WTC11 (cell line): ENCODE results near the gene LRRC9. TPM values are rescaled to one million over a fixed set of nuclear protein-coding genes. Genes with fewer than 3 reads are reported as not detected.

Source experiments
- ATAC-seq: fragments of 200-7000 bp; cut with Tn5 transposase; 2 replicates; pipeline ENCODE4 v1.10.0; 2021; ENCODE audit warnings: mild to moderate bottlenecking, moderate library complexity
- CTCF ChIA-PET: fragments of 300-600 bp; sonication (Branson Sonifier 250); formaldehyde crosslinking; loops from one replicate; lab custom pipeline; 2021; ENCODE audit warnings: antibody characterized with exemption; lab: Charles Lee
- POLR2A ChIA-PET: fragments of 350-600 bp; sonication (Branson Sonifier 250); formaldehyde crosslinking; loops from one replicate; lab custom pipeline; 2021; ENCODE audit warnings: antibody characterized with exemption; lab: Charles Lee
- DNase-seq: peaks from one replicate; pipeline ENCODE4 v3.0.0; 2021; ENCODE audit warnings: low spot score
- H3K27ac Mint-ChIP-seq: 2 replicates; pipeline ENCODE4 v1.8.0; 2021; ENCODE audit warnings: mixed read lengths
- H3K27me3 Mint-ChIP-seq: 2 replicates; pipeline ENCODE4 v1.8.0; 2021; ENCODE audit warnings: low read depth, mild to moderate bottlenecking, moderate library complexity, mixed read lengths
- H3K36me3 Mint-ChIP-seq: 2 replicates; pipeline ENCODE4 v1.8.0; 2021; ENCODE audit warnings: mixed read lengths
- H3K4me1 Mint-ChIP-seq: 2 replicates; pipeline ENCODE4 v1.8.0; 2022; ENCODE audit warnings: mixed read lengths
- H3K4me3 Mint-ChIP-seq: 2 replicates; pipeline ENCODE4 v1.8.0; 2021; ENCODE audit warnings: mild to moderate bottlenecking, moderate library complexity, mixed read lengths
- H3K9me3 Mint-ChIP-seq: 2 replicates; pipeline ENCODE4 v1.8.0; 2021; ENCODE audit warnings: mixed read lengths
- AR ChIP-seq: fragments of 250-450 bp; sonication (Bioruptor Pico); IDR thresholded peaks from 2 replicates; pipeline ENCODE4 v1.9.0; 2021; ENCODE audit warnings: mild to moderate bottlenecking
- CBFB ChIP-seq: sonication (generic); formaldehyde crosslinking; IDR thresholded peaks from 2 replicates; pipeline ENCODE4 v1.8.1; 2022; ENCODE audit warnings: mild to moderate bottlenecking, low read depth, missing genetic modification reagents
- CREM ChIP-seq: sonication (generic); formaldehyde crosslinking; IDR thresholded peaks from 2 replicates; pipeline ENCODE4 v1.8.1; 2022; ENCODE audit warnings: mild to moderate bottlenecking, missing genetic modification reagents, moderate library complexity
- E2F1 ChIP-seq: sonication (generic); formaldehyde crosslinking; IDR thresholded peaks from 2 replicates; pipeline ENCODE4 v1.8.0; 2022; ENCODE audit warnings: mild to moderate bottlenecking, missing genetic modification reagents
- ESRRA ChIP-seq: sonication (generic); formaldehyde crosslinking; IDR thresholded peaks from 2 replicates; pipeline ENCODE4 v1.8.1; 2022; ENCODE audit warnings: mild to moderate bottlenecking, missing genetic modification reagents, borderline replicate concordance
- FOXK1 ChIP-seq: sonication (generic); formaldehyde crosslinking; IDR thresholded peaks from 2 replicates; pipeline ENCODE4 v1.8.0; 2022; ENCODE audit warnings: mild to moderate bottlenecking, moderate library complexity, missing genetic modification reagents
- RELA ChIP-seq: sonication (generic); formaldehyde crosslinking; IDR thresholded peaks from 2 replicates; pipeline ENCODE4 v1.8.1; 2022; ENCODE audit warnings: missing genetic modification reagents, mild to moderate bottlenecking, borderline replicate concordance
- USF2 ChIP-seq: sonication (generic); formaldehyde crosslinking; IDR thresholded peaks from 2 replicates; pipeline ENCODE4 v1.8.1; 2023; ENCODE audit warnings: mild to moderate bottlenecking, missing genetic modification reagents, moderate library complexity
- ZNF512 ChIP-seq: sonication (generic); formaldehyde crosslinking; IDR thresholded peaks from 2 replicates; pipeline ENCODE4 v1.8.1; 2022; ENCODE audit warnings: missing genetic modification reagents, borderline replicate concordance
- ZNF532 ChIP-seq: fragments of 250-450 bp; sonication (Bioruptor Pico); IDR thresholded peaks from 2 replicates; pipeline ENCODE4 v1.9.0; 2021; ENCODE audit warnings: mild to moderate bottlenecking, borderline replicate concordance
- total RNA-seq: library from RNA; stranded (reverse); gene quantifications from 3 replicates; pipeline ENCODE4 v1.2.3, GENCODE V29; 2021
- TF ChIP-seq, protein P1 (sequence below): sonication (generic); formaldehyde crosslinking; IDR thresholded peaks from 2 replicates; pipeline ENCODE4 v1.8.1; 2023; ENCODE audit warnings: mild to moderate bottlenecking, missing genetic modification reagents, borderline replicate concordance
- TF ChIP-seq, protein P2 (sequence below): fragments of 250-450 bp; sonication (Bioruptor Pico); conservative IDR thresholded peaks from 2 replicates; pipeline ENCODE4 v1.9.0; 2021; ENCODE audit warnings: mild to moderate bottlenecking
- TF ChIP-seq, protein P3 (sequence below): sonication (generic); formaldehyde crosslinking; IDR thresholded peaks from 2 replicates; pipeline ENCODE4 v1.8.1; 2022; ENCODE audit warnings: mild to moderate bottlenecking, missing genetic modification reagents, moderate library complexity, borderline replicate concordance
- TF ChIP-seq, protein P4 (sequence below): fragments of 250-450 bp; sonication (Bioruptor Pico); IDR thresholded peaks from 2 replicates; pipeline ENCODE4 v1.9.0; 2021; ENCODE audit warnings: mild to moderate bottlenecking

Gene LRRC9
- total RNA-seq, 1 experiment from 2014 or later = 0.79 TPM

DNA sequence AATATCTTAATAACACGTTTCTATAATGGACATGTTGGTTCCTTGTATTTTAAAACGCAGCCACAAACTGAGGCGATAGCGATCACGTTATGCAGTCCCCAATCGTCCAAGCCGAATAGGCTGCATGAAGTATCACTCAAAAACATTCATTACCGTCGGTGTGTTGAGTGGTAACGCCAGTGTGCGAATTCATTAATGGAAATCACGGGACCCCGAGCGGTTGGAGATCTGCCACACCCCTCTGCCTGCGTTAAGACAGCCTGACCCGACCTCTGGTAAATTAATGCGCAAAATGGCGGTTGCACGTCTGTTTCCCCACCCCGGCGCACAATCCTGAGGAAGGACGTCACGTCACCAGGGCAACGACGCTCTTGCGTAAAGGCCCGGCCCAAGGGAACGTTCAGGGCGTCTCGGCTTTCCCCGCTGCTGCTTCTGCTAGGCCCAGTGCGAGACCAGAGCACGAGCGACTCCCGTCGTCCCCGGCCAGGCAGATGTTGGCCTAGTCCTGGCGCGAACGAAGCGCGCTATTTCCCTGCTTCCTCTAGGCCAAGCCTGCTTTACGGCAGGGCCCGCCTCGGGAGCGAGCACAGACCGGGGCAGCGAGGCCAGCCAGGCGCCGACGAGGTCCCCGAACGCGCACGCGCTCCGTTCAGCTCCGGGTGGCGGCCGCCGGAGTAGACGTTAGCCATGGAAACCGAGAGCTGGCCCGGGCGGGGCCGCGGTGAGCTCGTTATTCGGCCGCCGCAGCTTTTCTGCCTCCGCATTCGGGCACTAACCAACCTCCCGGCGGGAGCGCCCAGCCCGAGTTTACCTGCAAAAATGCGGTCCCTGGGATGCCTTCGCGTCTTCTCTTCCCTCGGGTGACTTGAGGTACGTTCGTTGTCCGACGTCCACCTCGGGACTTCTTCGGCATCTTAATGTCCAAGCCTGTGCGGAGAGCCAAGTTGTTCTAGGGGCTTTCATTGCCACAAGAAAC is 171.9 kb downstream of the LRRC9 start, which contains the start of gene PCNX4:
Gene PCNX4 (plus strand): TSS at position 374 of the 976 bp plus-strand sequence. CDS start 15,716 bp downstream, outside the sequence.
- H3K27me3 Mint-ChIP-seq = no peaks in the 10 kb centered on the region; the same call in 1 of the 2 replicates
- CTCF ChIA-PET = interaction anchor here (0.9 to 2.9 kb wide), 2 partner anchors 12 to 73 kb away, joined by 3 to 13 read pairs; partner anchors contain the start of gene DHRS7
- POLR2A ChIA-PET = interaction anchor here (0.6 to 1.9 kb wide), 7 partner anchors 14 to 890 kb away, joined by 3 to 8 read pairs (median 3); partner anchors contain the start of genes PPM1A and SLC38A6
- H3K4me1 Mint-ChIP-seq = peaks cover 34% of the 10 kb centered on the region
- DNase-seq = peak; percentile 93
- peak; percentile 94 for ATAC-seq
- peak within 1 kb of the TSS; percentile 88 for H3K4me3 Mint-ChIP-seq
- H3K27ac Mint-ChIP-seq = peak within 1 kb of the TSS; percentile 91
- H3K36me3 Mint-ChIP-seq = no peaks in the 10 kb centered on the region; the same call in 1 of the 2 replicates
- H3K9me3 Mint-ChIP-seq = no peaks in the 10 kb centered on the region
- TF ChIP-seq USF2 (CRISPR knock-in tag) (peak; percentile 33; the same call in 1 of the 2 replicates), ZNF512 (CRISPR knock-in tag) (no peak), AR (no peak), ESRRA (CRISPR knock-in tag) (no peak), CBFB (CRISPR knock-in tag) (no peak), CREM (peak; percentile 69), RELA (CRISPR knock-in tag) (peak; percentile 69; the same call in 1 of the 2 replicates), FOXK1 (CRISPR knock-in tag) (peak; percentile 85), E2F1 (CRISPR knock-in tag) (no peak), ZNF532 (CRISPR knock-in tag) (no peak)
- TF ChIP-seq, protein P1, sequence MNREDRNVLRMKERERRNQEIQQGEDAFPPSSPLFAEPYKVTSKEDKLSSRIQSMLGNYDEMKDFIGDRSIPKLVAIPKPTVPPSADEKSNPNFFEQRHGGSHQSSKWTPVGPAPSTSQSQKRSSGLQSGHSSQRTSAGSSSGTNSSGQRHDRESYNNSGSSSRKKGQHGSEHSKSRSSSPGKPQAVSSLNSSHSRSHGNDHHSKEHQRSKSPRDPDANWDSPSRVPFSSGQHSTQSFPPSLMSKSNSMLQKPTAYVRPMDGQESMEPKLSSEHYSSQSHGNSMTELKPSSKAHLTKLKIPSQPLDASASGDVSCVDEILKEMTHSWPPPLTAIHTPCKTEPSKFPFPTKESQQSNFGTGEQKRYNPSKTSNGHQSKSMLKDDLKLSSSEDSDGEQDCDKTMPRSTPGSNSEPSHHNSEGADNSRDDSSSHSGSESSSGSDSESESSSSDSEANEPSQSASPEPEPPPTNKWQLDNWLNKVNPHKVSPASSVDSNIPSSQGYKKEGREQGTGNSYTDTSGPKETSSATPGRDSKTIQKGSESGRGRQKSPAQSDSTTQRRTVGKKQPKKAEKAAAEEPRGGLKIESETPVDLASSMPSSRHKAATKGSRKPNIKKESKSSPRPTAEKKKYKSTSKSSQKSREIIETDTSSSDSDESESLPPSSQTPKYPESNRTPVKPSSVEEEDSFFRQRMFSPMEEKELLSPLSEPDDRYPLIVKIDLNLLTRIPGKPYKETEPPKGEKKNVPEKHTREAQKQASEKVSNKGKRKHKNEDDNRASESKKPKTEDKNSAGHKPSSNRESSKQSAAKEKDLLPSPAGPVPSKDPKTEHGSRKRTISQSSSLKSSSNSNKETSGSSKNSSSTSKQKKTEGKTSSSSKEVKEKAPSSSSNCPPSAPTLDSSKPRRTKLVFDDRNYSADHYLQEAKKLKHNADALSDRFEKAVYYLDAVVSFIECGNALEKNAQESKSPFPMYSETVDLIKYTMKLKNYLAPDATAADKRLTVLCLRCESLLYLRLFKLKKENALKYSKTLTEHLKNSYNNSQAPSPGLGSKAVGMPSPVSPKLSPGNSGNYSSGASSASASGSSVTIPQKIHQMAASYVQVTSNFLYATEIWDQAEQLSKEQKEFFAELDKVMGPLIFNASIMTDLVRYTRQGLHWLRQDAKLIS (CRISPR knock-in tag) = peak; percentile 68; the same call in 1 of the 2 replicates
- TF ChIP-seq, protein P2, sequence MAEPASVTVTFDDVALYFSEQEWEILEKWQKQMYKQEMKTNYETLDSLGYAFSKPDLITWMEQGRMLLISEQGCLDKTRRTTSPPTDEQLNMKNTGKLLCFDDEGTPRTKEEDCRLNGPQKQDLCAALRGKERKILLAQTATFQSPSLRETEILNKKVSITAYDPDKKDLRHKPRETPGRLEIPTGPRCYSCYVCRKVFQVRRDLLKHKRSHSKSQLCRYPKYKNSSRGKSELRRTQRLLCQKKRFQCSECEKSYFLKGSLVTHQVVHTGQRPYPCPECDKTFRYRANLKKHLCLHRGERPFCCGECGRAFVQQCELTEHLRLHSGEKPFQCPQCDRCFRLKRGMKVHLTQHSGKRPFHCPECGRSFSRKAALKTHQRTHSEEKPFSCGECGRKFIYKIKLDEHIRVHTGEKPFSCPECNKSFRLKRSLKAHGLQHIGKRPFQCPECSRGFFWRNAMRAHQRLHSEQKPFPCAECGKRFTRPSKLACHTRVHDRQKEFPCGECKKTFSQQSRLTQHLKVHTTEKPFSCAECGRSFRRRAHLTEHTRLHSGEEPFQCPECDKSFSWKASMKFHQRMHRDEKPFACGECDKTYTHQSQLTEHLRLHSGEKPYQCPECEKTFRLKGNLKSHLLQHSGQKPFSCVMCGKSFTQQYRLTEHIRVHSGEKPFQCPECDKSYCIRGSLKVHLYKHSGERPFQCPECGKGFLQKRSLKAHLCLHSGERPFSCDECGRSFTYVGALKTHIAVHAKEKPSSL (CRISPR knock-in tag) = no peak
- TF ChIP-seq, protein P3, sequence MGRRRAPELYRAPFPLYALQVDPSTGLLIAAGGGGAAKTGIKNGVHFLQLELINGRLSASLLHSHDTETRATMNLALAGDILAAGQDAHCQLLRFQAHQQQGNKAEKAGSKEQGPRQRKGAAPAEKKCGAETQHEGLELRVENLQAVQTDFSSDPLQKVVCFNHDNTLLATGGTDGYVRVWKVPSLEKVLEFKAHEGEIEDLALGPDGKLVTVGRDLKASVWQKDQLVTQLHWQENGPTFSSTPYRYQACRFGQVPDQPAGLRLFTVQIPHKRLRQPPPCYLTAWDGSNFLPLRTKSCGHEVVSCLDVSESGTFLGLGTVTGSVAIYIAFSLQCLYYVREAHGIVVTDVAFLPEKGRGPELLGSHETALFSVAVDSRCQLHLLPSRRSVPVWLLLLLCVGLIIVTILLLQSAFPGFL (CRISPR knock-in tag) = no peak; the same call in 1 of the 2 replicates
- TF ChIP-seq, protein P4, sequence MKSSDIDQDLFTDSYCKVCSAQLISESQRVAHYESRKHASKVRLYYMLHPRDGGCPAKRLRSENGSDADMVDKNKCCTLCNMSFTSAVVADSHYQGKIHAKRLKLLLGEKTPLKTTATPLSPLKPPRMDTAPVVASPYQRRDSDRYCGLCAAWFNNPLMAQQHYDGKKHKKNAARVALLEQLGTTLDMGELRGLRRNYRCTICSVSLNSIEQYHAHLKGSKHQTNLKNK (CRISPR knock-in tag) = no peak
